SK-N-MC (cell line): Measurements from ENCODE around the gene ACTN3.

Experiments
- EZH2 ChIP-seq: fragments of 200-600 bp; sonication (generic); IDR thresholded peaks from one replicate; pipeline ENCODE4 v1.6.1; 2017; ENCODE audit warnings: antibody characterized with exemption
- POLR2AphosphoS5 ChIP-seq: IDR thresholded peaks from 2 replicates; pipeline ENCODE4 v1.6.1; 2012; ENCODE audit warnings: mild to moderate bottlenecking, low read depth, low read length, borderline replicate concordance

DNA sequence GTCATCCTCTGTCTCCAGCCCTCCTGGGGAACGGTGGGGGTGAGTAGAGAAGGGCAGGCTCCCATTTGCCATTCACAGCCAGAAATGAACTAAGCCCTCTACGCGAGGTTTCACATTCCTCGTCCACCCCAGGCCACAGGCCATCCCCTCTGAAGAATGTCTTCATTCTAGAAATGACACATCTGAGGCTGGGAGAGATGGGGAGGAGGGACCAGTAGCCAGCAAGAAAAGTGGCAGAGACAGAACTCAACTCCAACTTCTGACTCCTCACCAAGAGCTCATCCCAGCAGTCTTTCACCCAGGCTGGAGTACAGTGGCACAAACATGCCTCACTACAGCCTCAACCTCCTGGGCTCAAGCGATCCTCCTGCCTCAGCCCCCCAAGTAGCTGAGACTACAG lies 18.3 kb downstream of the ACTN3 start:
- no peak for TF ChIP-seq POLR2AphosphoS5
- no peak for TF ChIP-seq EZH2
